MCF 10A (cell line): ENCODE data around the gene SEC24C. TPM values are rescaled to one million over a fixed set of nuclear protein-coding genes. Genes with fewer than 3 reads are reported as not detected.

ENCODE experiments used
- BruUV-seq: library from RNA; stranded (reverse); fragments of 400-500 nt; replicated peaks from 2 replicates; lab custom pipeline; 2021; lab: Mats Ljungman, UMichigan
- CTCF ChIA-PET: fragments of 300-600 bp; sonication (Branson Sonifier 250); formaldehyde crosslinking; extraction: SDS; loops from one replicate; lab custom pipeline; 2021; ENCODE audit warnings: antibody characterized with exemption, inconsistent platforms; lab: Yijun Ruan, JAX
- POLR2A ChIA-PET: fragments of 300-600, 350-650 bp; sonication (Branson Sonifier 250); formaldehyde crosslinking; extraction: SDS; loops from one replicate; lab custom pipeline; 2020; ENCODE audit warnings: antibody characterized with exemption, inconsistent platforms; lab: Yijun Ruan, JAX
- DNase-seq: peaks from one replicate; pipeline ENCODE4 v3.0.0-alpha.2; 2018; ENCODE audit not compliant: unreplicated experiment
- H3K27ac Mint-ChIP-seq: one replicate; pipeline ENCODE4 v1.8.0; 2022; ENCODE audit warnings: mild to moderate bottlenecking, low read depth, mixed read lengths; ENCODE audit not compliant: unreplicated experiment
- H3K27me3 Mint-ChIP-seq: one replicate; pipeline ENCODE4 v1.8.0; 2022; ENCODE audit warnings: mixed read lengths; ENCODE audit not compliant: insufficient read depth, unreplicated experiment
- H3K36me3 Mint-ChIP-seq: one replicate; pipeline ENCODE4 v1.8.0; 2022; ENCODE audit warnings: mild to moderate bottlenecking, moderate library complexity, mixed read lengths; ENCODE audit not compliant: insufficient read depth, unreplicated experiment
- H3K4me1 Mint-ChIP-seq: one replicate; pipeline ENCODE4 v1.8.0; 2022; ENCODE audit warnings: mixed read lengths; ENCODE audit not compliant: insufficient read depth, unreplicated experiment
- H3K4me3 Mint-ChIP-seq: one replicate; pipeline ENCODE4 v1.8.0; 2022; ENCODE audit warnings: mild to moderate bottlenecking, moderate library complexity, mixed read lengths; ENCODE audit not compliant: unreplicated experiment
- H3K9me3 Mint-ChIP-seq: one replicate; pipeline ENCODE4 v1.8.0; 2022; ENCODE audit warnings: mixed read lengths; ENCODE audit not compliant: unreplicated experiment
- intact Hi-C: fragments of 100-400 bp; cut with micrococcal nuclease; formaldehyde crosslinking; loops from 2 replicates; pipeline ENCODE4 v1.14.1; 2022
- total RNA-seq: library from RNA; stranded (reverse); gene quantifications from 2 replicates; pipeline ENCODE4 v1.2.3, GENCODE V29; 2022
- TF ChIP-seq, protein P1 (sequence below): fragments of 200-600 bp; IDR thresholded peaks from one replicate; pipeline ENCODE4 v1.8.0; 2022; ENCODE audit warnings: antibody characterized with exemption, mild to moderate bottlenecking; ENCODE audit not compliant: unreplicated experiment

SEC24C gene
- total RNA-seq, 1 experiment from 2014 or later: 78.0 TPM

DNA sequence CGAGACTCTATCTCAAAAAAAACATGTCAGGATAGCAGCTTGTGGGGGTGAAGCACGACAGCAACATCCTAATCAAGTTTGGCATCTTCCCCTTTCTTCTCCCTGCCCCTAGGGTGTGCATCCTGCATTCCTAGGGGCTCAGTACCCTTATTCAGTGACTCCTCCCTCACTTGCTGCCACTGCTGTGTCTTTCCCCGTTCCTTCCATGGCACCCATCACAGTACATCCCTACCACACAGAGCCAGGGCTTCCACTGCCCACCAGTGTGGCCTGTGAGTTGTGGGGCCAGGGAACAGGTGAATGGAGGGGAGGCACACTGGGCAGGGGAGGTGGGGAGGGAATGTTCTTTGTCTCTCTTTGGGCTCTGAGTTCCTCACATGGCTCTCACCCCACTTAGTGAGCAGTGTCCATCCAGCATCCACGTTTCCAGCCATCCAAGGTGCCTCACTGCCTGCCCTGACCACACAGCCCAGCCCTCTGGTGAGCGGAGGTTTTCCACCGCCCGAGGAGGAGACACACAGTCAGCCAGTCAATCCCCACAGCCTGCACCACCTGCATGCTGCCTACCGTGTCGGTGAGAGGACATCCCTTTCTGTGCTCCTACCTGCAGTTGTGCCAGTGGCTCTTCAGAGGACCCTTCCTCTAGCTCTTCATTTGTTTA, 55.9 kb downstream of the SEC24C start:
- POLR2A ChIA-PET: interaction anchor here (0.7 to 3.4 kb wide), 5 partner anchors 12 to 199 kb away, joined by 3 to 11 read pairs (median 4); partner anchors contain the start of gene ZSWIM8
- H3K36me3 Mint-ChIP-seq: peaks cover 81% of the 10 kb centered on the region
- no peak for DNase-seq
- BruUV-seq: no TSS peak
- intact Hi-C loops: no loop called here
- no peak overlapping the region for H3K4me3 Mint-ChIP-seq
- no peaks in the 10 kb centered on the region for H3K4me1 Mint-ChIP-seq
- H3K27ac Mint-ChIP-seq: no peak overlapping the region
- TF ChIP-seq, protein P1, sequence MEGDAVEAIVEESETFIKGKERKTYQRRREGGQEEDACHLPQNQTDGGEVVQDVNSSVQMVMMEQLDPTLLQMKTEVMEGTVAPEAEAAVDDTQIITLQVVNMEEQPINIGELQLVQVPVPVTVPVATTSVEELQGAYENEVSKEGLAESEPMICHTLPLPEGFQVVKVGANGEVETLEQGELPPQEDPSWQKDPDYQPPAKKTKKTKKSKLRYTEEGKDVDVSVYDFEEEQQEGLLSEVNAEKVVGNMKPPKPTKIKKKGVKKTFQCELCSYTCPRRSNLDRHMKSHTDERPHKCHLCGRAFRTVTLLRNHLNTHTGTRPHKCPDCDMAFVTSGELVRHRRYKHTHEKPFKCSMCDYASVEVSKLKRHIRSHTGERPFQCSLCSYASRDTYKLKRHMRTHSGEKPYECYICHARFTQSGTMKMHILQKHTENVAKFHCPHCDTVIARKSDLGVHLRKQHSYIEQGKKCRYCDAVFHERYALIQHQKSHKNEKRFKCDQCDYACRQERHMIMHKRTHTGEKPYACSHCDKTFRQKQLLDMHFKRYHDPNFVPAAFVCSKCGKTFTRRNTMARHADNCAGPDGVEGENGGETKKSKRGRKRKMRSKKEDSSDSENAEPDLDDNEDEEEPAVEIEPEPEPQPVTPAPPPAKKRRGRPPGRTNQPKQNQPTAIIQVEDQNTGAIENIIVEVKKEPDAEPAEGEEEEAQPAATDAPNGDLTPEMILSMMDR: no peak
- no peaks in the 10 kb centered on the region for H3K9me3 Mint-ChIP-seq
- H3K27me3 Mint-ChIP-seq: no peaks in the 10 kb centered on the region
- CTCF ChIA-PET: no interaction called here

GRCh38 chr10:73800560-73801252, 56.5 kb downstream of the SEC24C start:
- no peaks in the 10 kb centered on the region for H3K27me3 Mint-ChIP-seq
- peaks cover 81% of the 10 kb centered on the region for H3K36me3 Mint-ChIP-seq
- POLR2A ChIA-PET: interaction anchor here (0.7 to 3.4 kb wide), 4 partner anchors 15 to 198 kb away, joined by 3 to 11 read pairs (median 5); partner anchors contain the start of gene ZSWIM8
- DNase-seq: no peak
- no peak overlapping the region for H3K27ac Mint-ChIP-seq
- intact Hi-C loops: no loop called here
- H3K9me3 Mint-ChIP-seq: no peaks in the 10 kb centered on the region
- H3K4me1 Mint-ChIP-seq: no peaks in the 10 kb centered on the region
- BruUV-seq: no TSS peak
- no peak overlapping the region for H3K4me3 Mint-ChIP-seq
- TF ChIP-seq, protein P1: no peak
- CTCF ChIA-PET: no interaction called here

GRCh38 chr10:73801253-73801590, 57.0 kb downstream of the SEC24C start:
- DNase-seq: no peak
- Mint-ChIP-seq H3K27me3 (no peaks in the 10 kb centered on the region), H3K36me3 (peaks cover 81% of the 10 kb centered on the region), H3K27ac (no peak overlapping the region), H3K4me1 (peaks cover 2% of the 10 kb centered on the region), H3K9me3 (no peaks in the 10 kb centered on the region), H3K4me3 (no peak overlapping the region)
- CTCF ChIA-PET: no interaction called here
- TF ChIP-seq, protein P1: no peak
- POLR2A ChIA-PET: interaction anchor here (0.6 to 3.4 kb wide), 5 partner anchors 9 to 1347 kb away, joined by 3 to 11 read pairs (median 6); partner anchors contain the start of gene ZSWIM8
- intact Hi-C loops: no loop called here
- BruUV-seq: TSS peak; percentile 21

- intact Hi-C loops: no loop called here
- ChIA-PET POLR2A (interaction anchor here (1.2 to 3.4 kb wide), 2 partner anchors 8 to 16 kb away, joined by 6 to 11 read pairs; partner anchors contain the start of gene ZSWIM8), CTCF (no interaction called here)
- H3K4me3 Mint-ChIP-seq: no peak overlapping the region
- H3K27me3 Mint-ChIP-seq: no peaks in the 10 kb centered on the region
- H3K9me3 Mint-ChIP-seq: no peaks in the 10 kb centered on the region
- TF ChIP-seq, protein P1: no peak
- H3K36me3 Mint-ChIP-seq: peaks cover 84% of the 10 kb centered on the region
- H3K4me1 Mint-ChIP-seq: peaks cover 11% of the 10 kb centered on the region
- H3K27ac Mint-ChIP-seq: no peak overlapping the region
- TSS peak; percentile 13 for BruUV-seq
- DNase-seq: no peak
Observed at GRCh38 chr10:73802276-73802991, 58.3 kb downstream of the SEC24C start.
